ENCODE data around the gene ADM2.

The ADM2 gene

DNA sequence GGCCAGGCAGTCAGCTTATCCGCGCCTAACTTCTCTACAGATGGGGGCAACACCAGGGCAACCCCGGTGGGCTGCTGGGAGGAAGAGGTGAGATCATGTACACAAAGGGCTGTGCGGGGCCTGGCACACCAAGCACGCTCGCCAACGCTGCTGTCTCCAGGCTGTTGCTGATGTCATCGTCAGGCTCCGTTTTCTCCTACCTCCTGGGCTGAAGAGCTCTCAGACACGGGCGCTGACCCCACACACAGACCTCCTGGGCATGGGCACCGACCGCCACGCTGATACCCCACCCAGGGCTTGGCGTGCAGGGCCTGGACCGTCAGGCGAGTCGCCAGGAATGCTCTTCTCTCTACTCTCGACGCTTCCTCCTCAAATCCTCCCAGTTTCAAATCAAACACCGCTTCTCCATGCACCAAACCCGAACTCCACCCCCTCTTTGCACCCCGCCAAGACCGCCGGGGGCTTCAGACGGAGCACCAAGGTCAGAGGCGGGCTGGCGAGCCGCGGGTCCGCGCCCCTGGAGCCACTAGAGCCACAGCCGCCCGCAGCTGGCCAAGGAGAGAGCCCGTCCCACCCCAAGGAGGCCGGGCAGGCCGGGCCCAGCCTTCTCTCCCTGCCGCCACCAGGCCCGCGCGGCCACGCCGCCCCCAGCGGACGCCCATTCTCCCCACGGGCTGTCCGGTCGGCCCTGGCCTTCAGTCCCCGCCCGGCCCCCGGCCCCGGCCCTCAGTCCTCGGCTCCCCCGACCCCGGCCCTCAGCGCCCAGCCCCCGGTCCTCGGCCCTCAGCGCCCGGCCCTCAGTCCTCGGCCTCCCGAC lies 7.3 kb upstream of the ADM2 start:
- H4K20me1 ChIP-seq (ENCODE audit: insufficient read depth, low read length), result peaks cover 25% of the 10 kb centered on the region
- peak overlapping the region; percentile 91 for H3K4me2 ChIP-seq (ENCODE audit: low read length)
- H3K9me3 ChIP-seq (ENCODE audit: insufficient read depth, low read length), result no peaks in the 10 kb centered on the region
- H3K4me3 ChIP-seq (ENCODE audit: low read length), result peak overlapping the region; percentile 96
- peak overlapping the region; percentile 67 for H3K9ac ChIP-seq (ENCODE audit: low read length)
- H3K36me3 ChIP-seq (replicated peaks; ENCODE audit: low read depth, low read length), result no peaks in the 10 kb centered on the region
- no peak overlapping the region for H3K27ac ChIP-seq (ENCODE audit: low read length)
- peaks cover 32% of the 10 kb centered on the region for H3K4me1 ChIP-seq (ENCODE audit: low read length)
- H3K27me3 ChIP-seq (ENCODE audit: low read depth, low read length), result no peaks in the 10 kb centered on the region
- no peak for TF ChIP-seq EZH2phosphoT487 (IDR thresholded peaks at IDR 0.05; ENCODE audit: low read depth)
- TF ChIP-seq, protein P1, sequence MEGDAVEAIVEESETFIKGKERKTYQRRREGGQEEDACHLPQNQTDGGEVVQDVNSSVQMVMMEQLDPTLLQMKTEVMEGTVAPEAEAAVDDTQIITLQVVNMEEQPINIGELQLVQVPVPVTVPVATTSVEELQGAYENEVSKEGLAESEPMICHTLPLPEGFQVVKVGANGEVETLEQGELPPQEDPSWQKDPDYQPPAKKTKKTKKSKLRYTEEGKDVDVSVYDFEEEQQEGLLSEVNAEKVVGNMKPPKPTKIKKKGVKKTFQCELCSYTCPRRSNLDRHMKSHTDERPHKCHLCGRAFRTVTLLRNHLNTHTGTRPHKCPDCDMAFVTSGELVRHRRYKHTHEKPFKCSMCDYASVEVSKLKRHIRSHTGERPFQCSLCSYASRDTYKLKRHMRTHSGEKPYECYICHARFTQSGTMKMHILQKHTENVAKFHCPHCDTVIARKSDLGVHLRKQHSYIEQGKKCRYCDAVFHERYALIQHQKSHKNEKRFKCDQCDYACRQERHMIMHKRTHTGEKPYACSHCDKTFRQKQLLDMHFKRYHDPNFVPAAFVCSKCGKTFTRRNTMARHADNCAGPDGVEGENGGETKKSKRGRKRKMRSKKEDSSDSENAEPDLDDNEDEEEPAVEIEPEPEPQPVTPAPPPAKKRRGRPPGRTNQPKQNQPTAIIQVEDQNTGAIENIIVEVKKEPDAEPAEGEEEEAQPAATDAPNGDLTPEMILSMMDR (IDR thresholded peaks at IDR 0.05; ENCODE audit: low read depth, low read length), result no peak
- peaks cover 48% of the 10 kb centered on the region for H3K79me2 ChIP-seq (ENCODE audit: low read length)
- no peak overlapping the region for H2AFZ ChIP-seq (ENCODE audit: low read depth, low read length)

DNA sequence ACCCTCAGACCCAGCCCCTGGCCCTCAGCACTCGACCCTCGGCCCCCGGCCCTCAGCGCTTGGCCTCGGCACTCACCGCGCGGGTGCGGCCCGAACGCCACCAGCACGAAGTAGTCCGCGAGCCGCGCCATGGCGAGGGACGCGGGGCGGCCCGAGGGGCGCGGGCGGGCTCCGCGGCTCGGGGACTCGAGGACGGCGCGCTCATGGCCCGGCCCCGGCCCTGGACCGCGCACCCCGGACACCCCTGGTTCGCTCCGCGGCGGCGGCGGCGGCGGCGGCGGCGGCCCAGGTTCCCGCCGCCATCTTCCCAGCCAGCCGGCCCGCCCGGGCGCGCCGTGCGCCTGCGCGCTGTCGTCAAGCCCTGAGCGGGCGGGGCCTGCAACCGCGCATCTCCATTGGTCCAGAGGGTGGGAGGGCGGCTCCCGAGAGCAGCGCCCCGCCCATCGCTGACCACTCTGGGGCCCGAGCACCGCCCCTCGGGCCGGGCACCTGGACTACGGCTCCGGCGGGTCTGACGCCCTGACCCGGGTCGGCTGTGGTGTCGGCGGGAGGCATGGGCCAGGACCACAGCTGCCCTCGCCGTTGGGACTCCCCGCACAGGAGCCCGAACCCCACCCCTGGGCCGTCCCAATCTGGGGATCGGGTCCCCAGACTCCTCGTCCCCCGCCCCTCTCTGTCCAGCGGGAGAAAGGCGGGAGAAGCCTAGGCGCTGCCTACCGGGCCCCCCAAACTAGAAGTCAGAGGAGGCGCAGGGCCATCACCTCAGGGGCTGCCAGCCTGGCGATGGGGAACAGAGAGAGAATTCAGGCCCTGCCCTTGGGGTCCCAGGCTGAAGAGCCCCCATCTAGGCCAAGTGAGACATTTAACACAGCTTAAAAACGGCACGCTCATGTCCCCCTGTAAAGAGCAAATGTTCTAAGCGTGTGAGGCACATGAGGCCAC lies 6.4 kb upstream of the ADM2 start, which contains the start of gene SBF1:
SBF1 (minus strand) TSS at position 326 of the 942 bp plus-strand sequence; CDS start at position 131, 195 bp downstream.
- Histone ChIP-seq H3K9me3 (ENCODE audit: insufficient read depth, low read length) (no peaks in the 10 kb centered on the region), H2AFZ (ENCODE audit: low read depth, low read length) (peak within 1 kb of the TSS; percentile 83)

DNA sequence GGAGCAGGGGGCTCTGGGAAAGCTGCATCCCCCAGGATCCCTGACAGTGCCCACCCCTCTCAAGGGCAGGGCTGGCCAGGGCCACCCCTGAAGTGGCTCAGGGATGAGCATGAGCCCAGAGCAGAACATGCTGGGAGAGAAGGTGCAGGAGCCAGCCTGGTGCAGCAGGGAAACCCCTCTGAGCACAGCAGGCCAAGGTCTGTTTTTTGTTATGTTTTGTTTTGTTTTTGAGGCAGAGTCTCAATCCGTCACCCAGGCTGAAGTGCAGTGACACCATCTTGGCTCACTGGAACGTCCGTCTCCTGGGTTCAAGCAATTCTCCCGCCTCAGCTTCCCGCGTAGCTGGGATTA lies 5.7 kb upstream of the ADM2 start:
- Histone ChIP-seq H3K27me3 (ENCODE audit: low read depth, low read length) (no peaks in the 10 kb centered on the region), H3K4me1 (ENCODE audit: low read length) (peaks cover 17% of the 10 kb centered on the region), H4K20me1 (ENCODE audit: insufficient read depth, low read length) (peaks cover 18% of the 10 kb centered on the region), H3K9ac (ENCODE audit: low read length) (peak overlapping the region; percentile 80), H3K36me3 (replicated peaks; ENCODE audit: low read depth, low read length) (no peaks in the 10 kb centered on the region), H3K4me3 (ENCODE audit: low read length) (peak overlapping the region; percentile 97), H2AFZ (ENCODE audit: low read depth, low read length) (peak overlapping the region; percentile 83), H3K79me2 (ENCODE audit: low read length) (peaks cover 38% of the 10 kb centered on the region), H3K9me3 (ENCODE audit: insufficient read depth, low read length) (no peaks in the 10 kb centered on the region), H3K27ac (ENCODE audit: low read length) (no peak overlapping the region), H3K4me2 (ENCODE audit: low read length) (peak overlapping the region; percentile 94)
- TF ChIP-seq, protein P1 (IDR thresholded peaks at IDR 0.05; ENCODE audit: low read depth, low read length), result no peak
- TF ChIP-seq EZH2phosphoT487 (IDR thresholded peaks at IDR 0.05; ENCODE audit: low read depth), result no peak

More for the DNA sequence above, 6.4 kb upstream of the ADM2 start, which contains the start of gene SBF1:
- H4K20me1 ChIP-seq (ENCODE audit: insufficient read depth, low read length), result peaks cover 18% of the 10 kb centered on the region
- TF ChIP-seq EZH2phosphoT487 (IDR thresholded peaks at IDR 0.05; ENCODE audit: low read depth), result no peak
- TF ChIP-seq, protein P1 (IDR thresholded peaks at IDR 0.05; ENCODE audit: low read depth, low read length), result no peak
- peaks cover 41% of the 10 kb centered on the region for H3K79me2 ChIP-seq (ENCODE audit: low read length)
- peak within 1 kb of the TSS; percentile 97 for H3K4me3 ChIP-seq (ENCODE audit: low read length)
- H3K4me1 ChIP-seq (ENCODE audit: low read length), result peaks cover 23% of the 10 kb centered on the region
- peak within 1 kb of the TSS; percentile 94 for H3K4me2 ChIP-seq (ENCODE audit: low read length)
- no peaks in the 10 kb centered on the region for H3K36me3 ChIP-seq (replicated peaks; ENCODE audit: low read depth, low read length)
- H3K27ac ChIP-seq (ENCODE audit: low read length), result no peak within 1 kb of the TSS
- no peaks in the 10 kb centered on the region for H3K27me3 ChIP-seq (ENCODE audit: low read depth, low read length)
- peak within 1 kb of the TSS; percentile 80 for H3K9ac ChIP-seq (ENCODE audit: low read length)

DNA sequence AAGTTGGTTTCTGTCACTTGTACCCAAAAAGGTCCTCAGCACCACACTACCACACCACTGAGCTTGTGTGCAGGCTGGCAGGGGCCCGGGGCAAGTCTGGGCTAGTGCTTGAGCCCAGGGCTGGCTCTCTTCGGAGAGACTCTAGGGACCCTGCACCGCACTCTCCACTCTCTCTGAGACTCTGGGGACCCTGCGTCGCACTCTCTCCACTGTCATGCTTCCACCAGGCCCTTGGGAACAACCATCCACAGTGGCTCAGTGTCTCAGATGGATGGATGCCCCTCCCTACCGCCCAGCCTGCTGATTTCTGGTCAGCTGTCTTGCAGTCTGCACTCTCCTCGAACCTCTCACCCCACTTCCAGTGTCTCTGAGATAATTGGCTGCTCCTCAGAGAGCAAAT lies 4.5 kb upstream of the ADM2 start:
- Histone ChIP-seq H3K4me2 (ENCODE audit: low read length) (no peak overlapping the region), H4K20me1 (ENCODE audit: insufficient read depth, low read length) (peaks cover 15% of the 10 kb centered on the region), H3K9ac (ENCODE audit: low read length) (no peak overlapping the region), H3K4me1 (ENCODE audit: low read length) (peaks cover 11% of the 10 kb centered on the region; the same call in 1 of the 2 replicates), H3K79me2 (ENCODE audit: low read length) (peaks cover 26% of the 10 kb centered on the region), H2AFZ (ENCODE audit: low read depth, low read length) (no peak overlapping the region), H3K27ac (ENCODE audit: low read length) (no peak overlapping the region), H3K9me3 (ENCODE audit: insufficient read depth, low read length) (no peaks in the 10 kb centered on the region), H3K36me3 (replicated peaks; ENCODE audit: low read depth, low read length) (no peaks in the 10 kb centered on the region), H3K4me3 (ENCODE audit: low read length) (no peak overlapping the region), H3K27me3 (ENCODE audit: low read depth, low read length) (no peaks in the 10 kb centered on the region)
- no peak for TF ChIP-seq EZH2phosphoT487 (IDR thresholded peaks at IDR 0.05; ENCODE audit: low read depth)
- TF ChIP-seq, protein P1 (IDR thresholded peaks at IDR 0.05; ENCODE audit: low read depth, low read length), result no peak

Data from OCI-LY3 (cell line).